ENCODE measurements around the gene WNT9B. TPM values are rescaled to one million over a fixed set of nuclear protein-coding genes. Genes with fewer than 3 reads are reported as not detected.

Gene WNT9B
- total RNA-seq, 1 donor from 2014 or later, result not detected

- no peaks in the 10 kb centered on the region for H3K9me3 Mint-ChIP-seq (ENCODE audit: low read depth)
- peaks cover 27% of the 10 kb centered on the region for H3K27me3 Mint-ChIP-seq (ENCODE audit: low read depth)
Measured at GRCh38 chr17:46890638-46891037, 39.3 kb downstream of the WNT9B start.

GRCh38 chr17:46892192-46892703 is 40.9 kb downstream of the WNT9B start:
- no peak overlapping the region for H3K27ac Mint-ChIP-seq (ENCODE audit: unreplicated experiment)
- H3K4me1 Mint-ChIP-seq (ENCODE audit: low read depth), result no peaks in the 10 kb centered on the region

More at GRCh38 chr17:46890638-46891037, 39.3 kb downstream of the WNT9B start:
- no peak for DNase-seq (ENCODE audit: low spot score)
- no peak overlapping the region for H3K4me3 Mint-ChIP-seq (ENCODE audit: unreplicated experiment)
- TF ChIP-seq CTCF (IDR thresholded peaks at IDR 0.05), result no peak
- no peaks in the 10 kb centered on the region for H3K36me3 Mint-ChIP-seq (ENCODE audit: low read depth)
- no peaks in the 10 kb centered on the region for H3K4me1 Mint-ChIP-seq (ENCODE audit: low read depth)
- no peak overlapping the region for H3K27ac Mint-ChIP-seq (ENCODE audit: unreplicated experiment)

GRCh38 chr17:46894024-46894423 is 42.6 kb downstream of the WNT9B start:
- Mint-ChIP-seq H3K27ac (ENCODE audit: unreplicated experiment) (no peak overlapping the region), H3K27me3 (ENCODE audit: low read depth) (peaks cover 20% of the 10 kb centered on the region), H3K4me3 (ENCODE audit: unreplicated experiment) (no peak overlapping the region), H3K36me3 (ENCODE audit: low read depth) (no peaks in the 10 kb centered on the region), H3K9me3 (ENCODE audit: low read depth) (peaks cover 6% of the 10 kb centered on the region), H3K4me1 (ENCODE audit: low read depth) (no peaks in the 10 kb centered on the region)
- DNase-seq (ENCODE audit: low spot score), result no peak
- no peak for TF ChIP-seq CTCF (IDR thresholded peaks at IDR 0.05)

More at GRCh38 chr17:46892192-46892703, 40.9 kb downstream of the WNT9B start:
- DNase-seq (ENCODE audit: low spot score), result no peak
- no peaks in the 10 kb centered on the region for H3K36me3 Mint-ChIP-seq (ENCODE audit: low read depth)
- no peak for TF ChIP-seq CTCF (IDR thresholded peaks at IDR 0.05)
- no peak overlapping the region for H3K4me3 Mint-ChIP-seq (ENCODE audit: unreplicated experiment)
- H3K9me3 Mint-ChIP-seq (ENCODE audit: low read depth), result no peaks in the 10 kb centered on the region
- H3K27me3 Mint-ChIP-seq (ENCODE audit: low read depth), result peaks cover 22% of the 10 kb centered on the region

GRCh38 chr17:46894476-46895151 is 43.2 kb downstream of the WNT9B start:
- no peak for TF ChIP-seq CTCF (IDR thresholded peaks at IDR 0.05)
- peak; percentile 87 for DNase-seq (ENCODE audit: low spot score)
- Mint-ChIP-seq H3K27ac (ENCODE audit: unreplicated experiment) (no peak overlapping the region), H3K4me1 (ENCODE audit: low read depth) (no peaks in the 10 kb centered on the region), H3K27me3 (ENCODE audit: low read depth) (peaks cover 18% of the 10 kb centered on the region), H3K4me3 (ENCODE audit: unreplicated experiment) (no peak overlapping the region), H3K9me3 (ENCODE audit: low read depth) (peaks cover 6% of the 10 kb centered on the region), H3K36me3 (ENCODE audit: low read depth) (no peaks in the 10 kb centered on the region)

- H3K36me3 Mint-ChIP-seq (ENCODE audit: low read depth), result no peaks in the 10 kb centered on the region
- H3K27ac Mint-ChIP-seq (ENCODE audit: unreplicated experiment), result no peak overlapping the region
- peaks cover 6% of the 10 kb centered on the region for H3K9me3 Mint-ChIP-seq (ENCODE audit: low read depth)
- no peak for TF ChIP-seq CTCF (IDR thresholded peaks at IDR 0.05)
- no peaks in the 10 kb centered on the region for H3K4me1 Mint-ChIP-seq (ENCODE audit: low read depth)
- no peak overlapping the region for H3K4me3 Mint-ChIP-seq (ENCODE audit: unreplicated experiment)
- H3K27me3 Mint-ChIP-seq (ENCODE audit: low read depth), result peaks cover 13% of the 10 kb centered on the region
- DNase-seq (ENCODE audit: low spot score), result no peak
Measured at GRCh38 chr17:46895171-46895570, 43.8 kb downstream of the WNT9B start.
